Erythroblast (primary cell): Measurements from ENCODE around the gene CTNNAL1.

Experiments
- GATA1 ChIP-seq: IDR thresholded peaks from 2 replicates; pipeline ENCODE4 v1.6.1; 2011; ENCODE audit warnings: low read depth, mild to moderate bottlenecking, control low read depth, low read length, moderate library complexity
- POLR2A ChIP-seq: IDR thresholded peaks from 2 replicates; pipeline ENCODE4 v1.6.1; 2011; ENCODE audit warnings: mild to moderate bottlenecking, low read length

DNA sequence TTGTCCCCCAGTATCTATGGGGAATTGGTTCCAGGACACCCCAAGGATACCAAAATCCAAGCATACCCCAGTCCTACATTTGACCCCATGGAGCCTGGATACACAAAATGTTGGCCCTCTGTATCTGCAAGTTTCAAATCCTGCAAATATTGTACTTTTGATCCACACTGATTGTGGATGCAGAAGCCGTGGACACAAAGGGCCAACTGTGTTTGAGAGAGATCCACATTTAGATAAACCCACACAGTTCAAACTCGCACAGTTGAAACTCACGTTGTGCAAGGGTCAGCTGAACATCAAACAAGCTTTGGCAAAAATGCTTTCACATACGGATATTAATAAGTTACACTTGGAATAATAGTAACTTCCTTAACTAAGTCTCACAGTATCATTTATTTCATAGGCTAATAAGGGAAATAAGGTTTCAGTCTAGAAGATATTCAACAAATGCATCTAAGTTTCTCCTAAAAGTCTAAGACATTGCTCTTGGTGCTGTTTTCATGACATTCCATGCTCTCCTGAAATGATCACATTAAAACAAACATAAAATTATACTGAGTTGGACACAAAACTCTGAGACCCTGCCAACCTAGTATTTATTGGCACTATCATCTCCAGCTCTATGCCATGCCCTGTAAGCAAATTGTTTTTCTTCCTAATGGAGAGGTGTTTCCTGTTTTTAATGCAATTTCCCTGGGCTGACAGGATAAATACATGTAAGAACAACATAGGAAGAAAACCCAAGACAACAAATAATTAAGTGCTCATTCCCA lies 118.9 kb downstream of the CTNNAL1 start:
- TF ChIP-seq POLR2A, result no peak
- no peak for TF ChIP-seq GATA1
